Measurements from ENCODE around the gene RHOG.

RHOG gene

DNA sequence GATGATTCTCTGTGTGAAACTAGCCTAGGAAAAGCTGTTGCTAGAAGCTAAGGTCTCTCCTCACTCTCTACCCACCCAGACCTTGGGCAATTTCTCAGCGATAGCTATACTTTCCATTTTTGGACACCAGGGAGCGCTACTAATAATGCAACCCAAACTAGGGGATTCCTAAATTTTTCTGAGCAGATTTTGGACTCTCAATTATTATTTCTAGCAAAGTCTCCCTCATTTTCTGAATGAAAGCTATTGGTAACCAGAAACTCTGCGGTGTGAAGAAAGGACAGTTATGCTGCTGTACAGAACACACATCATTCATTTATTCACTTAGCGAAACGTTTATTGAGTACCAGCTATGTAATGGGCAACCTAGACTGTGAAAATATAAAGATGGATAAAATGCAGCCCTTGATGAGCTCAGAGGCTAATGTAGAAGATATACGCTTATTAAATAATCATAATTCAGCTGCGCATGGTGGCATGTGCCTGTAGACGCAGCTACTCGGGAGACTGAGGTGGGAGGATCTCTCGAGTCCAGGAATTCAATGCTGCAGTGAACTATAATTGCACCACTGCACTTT, 8.6 kb upstream of the RHOG start:
- H3K36me3 ChIP-seq (ENCODE audit: control insufficient read depth in 5 of 5, insufficient read depth in 5 of 5, low read length in 5 of 5) = no peaks in the 10 kb centered on the region
- H3K9ac ChIP-seq (ENCODE audit: low read length in 5 of 5) = no peak overlapping the region
- no peaks in the 10 kb centered on the region for H3K9me3 ChIP-seq (ENCODE audit: control insufficient read depth in 5 of 5, low read length in 5 of 5)
- H3K4me3 ChIP-seq (ENCODE audit: low read depth in 1 of 5, low read length in 5 of 5) = no peak overlapping the region
- no peak overlapping the region for H3K27ac ChIP-seq (ENCODE audit: low read depth, low read length)
- H3K27me3 ChIP-seq (ENCODE audit: control insufficient read depth in 5 of 5, insufficient read depth in 4 of 5, low read length in 5 of 5) = no peaks in the 10 kb centered on the region
- peaks cover 2 to 10% (median 7%) of the 10 kb centered on the region in 5 donors for H3K4me1 ChIP-seq (ENCODE audit: control insufficient read depth in 5 of 5, insufficient read depth in 5 of 5, low read length in 5 of 5)

DNA sequence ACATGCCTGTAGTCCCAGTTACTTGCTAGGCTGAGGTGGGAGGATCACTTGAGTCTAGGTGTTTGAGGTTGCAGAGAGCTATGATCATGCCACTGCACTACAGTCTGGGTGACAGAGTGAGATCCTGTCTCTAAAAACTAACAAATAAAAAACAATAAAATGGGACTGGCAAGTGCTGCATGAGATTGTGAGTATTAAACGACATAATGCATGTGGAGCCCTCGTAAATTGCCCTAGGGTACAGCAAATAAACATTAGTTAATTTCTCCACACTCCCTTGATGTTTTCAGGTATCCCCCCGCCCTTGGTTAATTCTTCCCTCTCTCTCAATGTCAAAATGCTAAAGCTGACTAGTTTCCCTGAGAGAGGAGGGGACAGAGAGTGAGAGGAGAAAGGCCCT, 4.9 kb upstream of the RHOG start:
- H3K36me3 ChIP-seq (ENCODE audit: control insufficient read depth in 5 of 5, insufficient read depth in 5 of 5, low read length in 5 of 5) = no peaks in the 10 kb centered on the region
- no peak overlapping the region for H3K4me3 ChIP-seq (ENCODE audit: low read depth in 1 of 5, low read length in 5 of 5)
- no peak overlapping the region for H3K9ac ChIP-seq (ENCODE audit: low read length in 5 of 5)
- H3K4me1 ChIP-seq (ENCODE audit: control insufficient read depth in 5 of 5, insufficient read depth in 5 of 5, low read length in 5 of 5) = peaks cover 0 to 10% (median 0%) of the 10 kb centered on the region in 5 donors
- no peak overlapping the region for H3K27ac ChIP-seq (ENCODE audit: low read depth, low read length)
- no peaks in the 10 kb centered on the region for H3K9me3 ChIP-seq (ENCODE audit: control insufficient read depth in 5 of 5, low read length in 5 of 5)
- H3K27me3 ChIP-seq (ENCODE audit: control insufficient read depth in 5 of 5, insufficient read depth in 4 of 5, low read length in 5 of 5) = no peaks in the 10 kb centered on the region

DNA sequence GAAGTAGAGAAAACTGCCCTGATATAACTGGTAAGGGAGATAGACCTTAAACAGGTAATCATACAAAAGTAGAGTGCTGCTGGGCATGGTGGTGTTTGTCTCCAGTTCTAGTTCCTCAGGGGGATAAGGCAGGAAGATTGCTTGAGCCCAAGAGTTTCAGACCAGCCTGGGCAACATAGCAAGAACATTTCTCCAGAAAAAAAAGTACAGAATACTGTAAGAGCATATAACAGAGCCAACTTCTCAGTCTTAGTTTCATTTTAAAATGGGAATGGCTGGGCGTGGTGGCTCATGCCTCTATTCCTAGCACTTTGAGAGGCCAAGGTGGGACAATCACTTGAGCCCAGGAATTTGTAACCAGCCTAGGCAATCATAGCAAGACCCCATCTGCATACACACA, 4.5 kb upstream of the RHOG start:
- Histone ChIP-seq H3K36me3 (ENCODE audit: control insufficient read depth in 5 of 5, insufficient read depth in 5 of 5, low read length in 5 of 5) (no peaks in the 10 kb centered on the region), H3K27me3 (ENCODE audit: control insufficient read depth in 5 of 5, insufficient read depth in 4 of 5, low read length in 5 of 5) (no peaks in the 10 kb centered on the region), H3K9ac (ENCODE audit: low read length in 5 of 5) (no peak overlapping the region), H3K27ac (ENCODE audit: low read depth, low read length) (no peak overlapping the region), H3K4me3 (ENCODE audit: low read depth in 1 of 5, low read length in 5 of 5) (no peak overlapping the region), H3K4me1 (ENCODE audit: control insufficient read depth in 5 of 5, insufficient read depth in 5 of 5, low read length in 5 of 5) (peaks cover 0 to 11% (median 2%) of the 10 kb centered on the region in 5 donors), H3K9me3 (ENCODE audit: control insufficient read depth in 5 of 5, low read length in 5 of 5) (no peaks in the 10 kb centered on the region)

DNA sequence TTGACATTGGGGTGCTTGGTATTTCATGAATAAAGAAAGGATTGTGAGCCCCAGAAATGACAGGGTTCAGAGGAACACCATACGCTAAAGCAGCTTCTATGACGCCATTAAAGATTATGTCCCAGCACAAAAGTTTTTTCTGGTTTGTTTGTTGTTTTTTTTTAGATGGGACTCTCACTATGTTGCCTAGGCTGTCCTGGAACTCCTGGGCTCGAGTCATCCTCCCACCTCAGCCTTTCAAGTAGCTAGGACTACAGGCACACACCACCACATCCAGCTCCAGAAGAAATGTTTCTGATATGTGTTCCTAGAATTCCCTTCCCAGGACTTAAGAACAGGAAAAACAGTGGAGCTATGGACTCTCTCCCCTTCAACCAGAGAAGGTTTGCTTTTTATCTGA, 2.6 kb upstream of the RHOG start:
- H3K9ac ChIP-seq (ENCODE audit: low read length in 5 of 5) = no peak overlapping the region
- peaks cover under 1 to 27% (median 21%) of the 10 kb centered on the region in 5 donors for H3K4me1 ChIP-seq (ENCODE audit: control insufficient read depth in 5 of 5, insufficient read depth in 5 of 5, low read length in 5 of 5)
- no peaks in the 10 kb centered on the region for H3K36me3 ChIP-seq (ENCODE audit: control insufficient read depth in 5 of 5, insufficient read depth in 5 of 5, low read length in 5 of 5)
- no peak overlapping the region for H3K4me3 ChIP-seq (ENCODE audit: low read depth in 1 of 5, low read length in 5 of 5)
- no peak overlapping the region for H3K27ac ChIP-seq (ENCODE audit: low read depth, low read length)
- no peaks in the 10 kb centered on the region for H3K27me3 ChIP-seq (ENCODE audit: control insufficient read depth in 5 of 5, insufficient read depth in 4 of 5, low read length in 5 of 5)
- no peaks in the 10 kb centered on the region for H3K9me3 ChIP-seq (ENCODE audit: control insufficient read depth in 5 of 5, low read length in 5 of 5)

DNA sequence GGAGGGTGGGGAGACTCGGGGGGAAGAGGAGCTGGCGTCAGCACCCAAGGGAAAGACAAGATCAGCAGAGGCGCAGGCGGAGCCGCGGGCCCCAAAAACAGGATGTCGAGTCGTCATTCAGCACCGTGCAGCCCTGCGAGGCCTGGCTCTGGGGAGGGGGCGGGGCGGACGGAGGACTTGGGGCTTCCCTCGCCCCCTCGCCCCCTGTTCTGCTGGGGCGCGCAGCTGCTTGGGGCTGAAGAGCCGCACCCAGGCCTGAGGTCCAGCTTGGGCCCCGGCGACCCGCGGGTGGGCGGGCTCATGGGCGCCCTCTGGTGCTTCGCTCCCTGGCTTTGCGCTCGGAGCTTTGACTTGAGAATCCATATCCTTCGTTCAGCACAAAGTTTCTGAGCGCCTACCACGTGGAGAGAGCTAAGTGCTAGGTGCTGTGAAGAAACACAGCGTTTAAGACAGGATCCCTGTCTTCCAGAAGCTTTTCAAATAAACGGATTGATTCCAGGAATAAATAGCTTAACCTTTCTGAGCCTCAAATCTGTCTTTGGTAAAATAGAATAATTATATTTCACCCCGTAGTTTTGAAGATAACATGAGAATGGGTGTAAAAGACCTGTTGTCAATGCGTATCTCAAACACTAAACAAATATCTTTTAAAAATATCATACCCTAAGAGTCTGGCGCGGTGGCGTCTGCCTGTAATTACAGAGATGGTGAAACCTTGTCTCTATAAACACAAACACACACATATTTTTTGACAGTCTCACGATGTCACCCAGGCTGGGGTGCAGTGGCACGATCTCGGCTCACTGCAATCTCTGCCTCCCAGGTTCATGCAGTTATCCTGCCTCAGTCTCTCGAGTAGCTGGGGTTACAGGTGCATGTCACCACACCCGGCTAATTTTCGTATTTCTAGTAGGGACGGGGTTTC, 929 bp upstream of the RHOG start:
- H3K4me3 ChIP-seq (ENCODE audit: low read depth in 1 of 5, low read length in 5 of 5) = peak overlapping the region in 4 of 5 donors; percentile 55 to 78 (median 69)
- H3K9me3 ChIP-seq (ENCODE audit: control insufficient read depth in 5 of 5, low read length in 5 of 5) = no peaks in the 10 kb centered on the region
- no peaks in the 10 kb centered on the region for H3K27me3 ChIP-seq (ENCODE audit: control insufficient read depth in 5 of 5, insufficient read depth in 4 of 5, low read length in 5 of 5)
- H3K36me3 ChIP-seq (ENCODE audit: control insufficient read depth in 5 of 5, insufficient read depth in 5 of 5, low read length in 5 of 5) = no peaks in the 10 kb centered on the region
- peaks cover 6 to 44% (median 37%) of the 10 kb centered on the region in 5 donors for H3K4me1 ChIP-seq (ENCODE audit: control insufficient read depth in 5 of 5, insufficient read depth in 5 of 5, low read length in 5 of 5)
- peak overlapping the region; percentile 10 to 75 (median 58) for H3K9ac ChIP-seq (ENCODE audit: low read length in 5 of 5)
- peak overlapping the region; percentile 90 for H3K27ac ChIP-seq (ENCODE audit: low read depth, low read length)

DNA sequence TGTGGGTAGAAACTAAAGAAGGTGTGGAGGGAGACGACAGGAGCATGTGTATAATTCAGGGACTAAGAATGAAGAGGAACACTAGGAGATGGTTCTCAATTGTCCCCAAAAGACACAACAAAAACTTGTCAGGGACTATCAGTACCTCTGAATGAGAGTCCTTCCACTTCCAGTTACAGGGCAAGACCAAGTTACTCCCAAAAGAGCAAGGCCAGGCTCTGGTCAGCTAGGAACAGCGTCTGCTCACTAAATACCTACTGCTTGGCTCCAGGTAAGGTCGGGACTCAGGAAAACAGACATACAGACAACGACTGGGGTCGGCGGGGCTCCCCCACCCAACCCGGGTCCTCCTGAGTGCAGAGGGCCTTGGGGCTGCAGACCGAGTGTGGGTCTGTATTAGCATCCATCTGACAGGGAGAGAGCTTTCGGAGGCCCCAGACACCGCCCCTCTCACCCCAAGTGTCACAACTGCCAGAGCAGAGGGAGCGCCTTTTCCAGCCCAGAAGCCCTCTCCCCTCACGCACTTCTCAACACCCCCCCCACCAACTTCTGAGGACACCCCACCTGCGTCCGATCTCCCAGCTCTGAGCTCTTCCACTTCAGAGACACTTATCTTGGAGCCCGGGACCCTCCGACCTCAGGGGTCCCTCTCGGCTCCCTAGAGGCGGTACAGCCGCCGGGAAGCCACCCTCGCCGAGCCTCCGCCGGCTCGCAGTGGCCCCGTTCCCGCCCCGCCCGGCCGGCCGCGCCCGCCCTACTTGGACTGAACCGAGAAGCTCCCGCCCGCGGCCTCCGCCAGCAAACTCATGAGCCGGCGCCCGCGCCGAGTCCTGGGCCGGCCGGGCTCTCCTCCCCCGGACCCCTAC, 522 bp downstream of the RHOG start:
- Histone ChIP-seq H3K4me1 (ENCODE audit: control insufficient read depth in 5 of 5, insufficient read depth in 5 of 5, low read length in 5 of 5) (peaks cover 12 to 58% (median 50%) of the 10 kb centered on the region in 5 donors), H3K36me3 (ENCODE audit: control insufficient read depth in 5 of 5, insufficient read depth in 5 of 5, low read length in 5 of 5) (no peaks in the 10 kb centered on the region), H3K4me3 (ENCODE audit: low read depth in 1 of 5, low read length in 5 of 5) (peak overlapping the region; percentile 77 to 87 (median 84)), H3K27me3 (ENCODE audit: control insufficient read depth in 5 of 5, insufficient read depth in 4 of 5, low read length in 5 of 5) (no peaks in the 10 kb centered on the region), H3K27ac (ENCODE audit: low read depth, low read length) (peak overlapping the region; percentile 90), H3K9me3 (ENCODE audit: control insufficient read depth in 5 of 5, low read length in 5 of 5) (no peaks in the 10 kb centered on the region), H3K9ac (ENCODE audit: low read length in 5 of 5) (peak overlapping the region; percentile 12 to 93 (median 92))

DNA sequence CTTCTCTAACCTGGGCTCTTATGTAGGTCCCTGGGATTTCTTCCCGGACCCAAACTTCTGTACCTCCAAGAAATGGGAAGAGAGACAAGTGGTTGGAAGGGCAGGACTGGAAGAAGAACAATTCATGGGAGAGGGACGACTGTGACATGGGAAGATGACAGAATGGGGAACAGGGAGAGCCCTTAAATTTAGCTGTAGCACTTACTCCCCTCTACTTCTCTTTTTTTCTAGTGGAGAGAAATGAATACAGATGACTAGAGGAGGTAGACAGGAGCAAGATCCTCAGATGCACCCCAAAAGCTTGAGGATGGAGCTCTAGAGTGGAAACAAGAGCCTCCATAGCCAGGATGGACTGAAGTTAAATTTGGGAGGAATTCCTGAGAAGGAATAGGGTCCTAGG, 2.3 kb downstream of the RHOG start:
- H3K4me3 ChIP-seq (ENCODE audit: low read depth in 1 of 5, low read length in 5 of 5) = peak overlapping the region; percentile 77 to 87 (median 84)
- H3K4me1 ChIP-seq (ENCODE audit: control insufficient read depth in 5 of 5, insufficient read depth in 5 of 5, low read length in 5 of 5) = peaks cover 18 to 75% (median 65%) of the 10 kb centered on the region in 5 donors
- H3K9ac ChIP-seq (ENCODE audit: low read length in 5 of 5) = peak overlapping the region in 2 of 5 donors; percentile 1 to 8
- no peaks in the 10 kb centered on the region for H3K9me3 ChIP-seq (ENCODE audit: control insufficient read depth in 5 of 5, low read length in 5 of 5)
- peaks cover 0 to 4% (median 0%) of the 10 kb centered on the region in 5 donors for H3K36me3 ChIP-seq (ENCODE audit: control insufficient read depth in 5 of 5, insufficient read depth in 5 of 5, low read length in 5 of 5)
- H3K27me3 ChIP-seq (ENCODE audit: control insufficient read depth in 5 of 5, insufficient read depth in 4 of 5, low read length in 5 of 5) = no peaks in the 10 kb centered on the region
- H3K27ac ChIP-seq (ENCODE audit: low read depth, low read length) = peak overlapping the region; percentile 90

DNA sequence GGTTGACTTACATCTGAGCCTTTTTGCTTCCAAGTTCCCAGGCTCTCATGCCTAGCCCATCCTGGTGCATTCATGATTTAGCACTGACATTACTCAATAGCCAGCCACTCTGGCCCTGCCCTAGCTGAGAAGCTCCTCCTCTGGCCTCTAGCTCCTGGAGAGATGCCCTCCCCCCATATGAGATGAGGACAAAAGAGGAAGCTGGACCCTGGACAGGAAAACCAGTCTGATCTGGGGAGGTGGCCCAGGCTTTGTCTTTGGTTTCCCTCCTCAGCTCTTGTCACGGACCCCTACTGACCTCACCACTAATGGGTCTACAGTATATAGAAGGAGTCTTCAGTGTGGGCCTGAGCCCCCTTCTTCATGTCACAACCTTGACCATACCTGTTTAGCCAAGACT, 3.0 kb downstream of the RHOG start:
- H3K4me3 ChIP-seq (ENCODE audit: low read depth in 1 of 5, low read length in 5 of 5) = peak overlapping the region in 4 of 5 donors; percentile 1 to 78 (median 22)
- H3K4me1 ChIP-seq (ENCODE audit: control insufficient read depth in 5 of 5, insufficient read depth in 5 of 5, low read length in 5 of 5) = peaks cover 18 to 82% (median 72%) of the 10 kb centered on the region in 5 donors
- H3K9ac ChIP-seq (ENCODE audit: low read length in 5 of 5) = peak overlapping the region in 2 of 5 donors; percentile 2 to 58
- peak overlapping the region; percentile 90 for H3K27ac ChIP-seq (ENCODE audit: low read depth, low read length)
- no peaks in the 10 kb centered on the region for H3K27me3 ChIP-seq (ENCODE audit: control insufficient read depth in 5 of 5, insufficient read depth in 4 of 5, low read length in 5 of 5)
- no peaks in the 10 kb centered on the region for H3K9me3 ChIP-seq (ENCODE audit: control insufficient read depth in 5 of 5, low read length in 5 of 5)
- peaks cover 0 to 4% (median 0%) of the 10 kb centered on the region in 5 donors for H3K36me3 ChIP-seq (ENCODE audit: control insufficient read depth in 5 of 5, insufficient read depth in 5 of 5, low read length in 5 of 5)

DNA sequence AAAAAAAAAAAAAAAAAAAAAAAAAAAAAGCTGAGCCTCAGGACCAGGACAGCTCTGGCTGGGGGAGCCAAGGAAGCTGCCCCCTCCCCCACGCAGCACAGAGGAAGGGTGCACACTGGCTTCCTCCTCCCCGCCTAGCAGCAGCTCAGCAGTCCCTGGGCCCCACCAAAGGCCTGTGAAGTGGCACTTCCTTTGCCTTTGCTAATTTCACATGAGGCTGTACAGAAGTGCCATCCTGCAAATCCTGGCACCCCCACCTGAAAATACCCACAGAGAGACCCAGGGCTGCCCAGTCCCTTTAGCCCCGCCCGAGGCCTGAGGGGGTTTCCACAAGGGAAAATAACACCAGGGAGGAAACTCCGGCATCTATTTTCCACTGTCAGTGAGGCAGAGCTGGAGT, 3.9 kb downstream of the RHOG start:
- H3K9me3 ChIP-seq (ENCODE audit: control insufficient read depth in 5 of 5, low read length in 5 of 5) = no peaks in the 10 kb centered on the region
- peak overlapping the region; percentile 90 for H3K27ac ChIP-seq (ENCODE audit: low read depth, low read length)
- peaks cover 0 to 4% (median 0%) of the 10 kb centered on the region in 5 donors for H3K36me3 ChIP-seq (ENCODE audit: control insufficient read depth in 5 of 5, insufficient read depth in 5 of 5, low read length in 5 of 5)
- peak overlapping the region in 3 of 5 donors; percentile 31 to 78 (median 44) for H3K4me3 ChIP-seq (ENCODE audit: low read depth in 1 of 5, low read length in 5 of 5)
- no peaks in the 10 kb centered on the region for H3K27me3 ChIP-seq (ENCODE audit: control insufficient read depth in 5 of 5, insufficient read depth in 4 of 5, low read length in 5 of 5)
- H3K9ac ChIP-seq (ENCODE audit: low read length in 5 of 5) = peak overlapping the region in 1 of 5 donors; percentile 58
- peaks cover 20 to 90% (median 80%) of the 10 kb centered on the region in 5 donors for H3K4me1 ChIP-seq (ENCODE audit: control insufficient read depth in 5 of 5, insufficient read depth in 5 of 5, low read length in 5 of 5)
